ENCODE results near the gene UPK3A.
A peak's percentile ranks its signal among the peaks of the same experiment; 100 is the strongest.

The UPK3A gene

DNA sequence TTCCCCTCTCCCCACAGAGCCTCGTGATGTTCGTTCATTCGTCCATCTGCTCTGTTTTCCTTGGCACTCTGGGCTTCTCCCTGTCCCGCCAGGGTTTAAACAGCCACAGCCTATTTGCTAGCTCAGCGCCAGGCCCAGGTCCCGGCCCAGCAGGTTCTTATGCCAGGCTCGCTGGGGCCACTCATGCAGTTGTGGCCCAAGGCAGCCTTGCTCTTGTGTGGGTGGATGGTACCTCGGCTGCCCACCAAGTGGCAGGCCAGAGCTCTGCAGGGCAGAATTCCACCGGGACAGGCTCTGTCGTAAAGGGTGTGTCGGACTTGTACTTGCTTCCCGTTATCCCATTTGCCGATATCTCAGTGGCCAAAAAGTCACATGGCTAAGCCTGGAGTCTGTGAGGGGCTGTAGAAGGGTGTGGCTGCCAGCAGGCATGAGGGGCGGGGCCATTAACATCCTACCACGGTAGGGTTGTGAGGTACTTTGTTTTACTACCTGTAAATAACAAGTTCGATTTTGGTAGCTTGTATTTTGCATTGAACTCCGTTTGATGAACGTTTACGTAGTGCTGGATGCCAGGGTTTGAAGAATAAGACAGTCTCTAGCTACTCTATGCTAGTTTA, 32.9 kb downstream of the UPK3A start:
- DNase-seq (ENCODE audit: low read depth), result peak; percentile 53
- TF ChIP-seq, protein P1, sequence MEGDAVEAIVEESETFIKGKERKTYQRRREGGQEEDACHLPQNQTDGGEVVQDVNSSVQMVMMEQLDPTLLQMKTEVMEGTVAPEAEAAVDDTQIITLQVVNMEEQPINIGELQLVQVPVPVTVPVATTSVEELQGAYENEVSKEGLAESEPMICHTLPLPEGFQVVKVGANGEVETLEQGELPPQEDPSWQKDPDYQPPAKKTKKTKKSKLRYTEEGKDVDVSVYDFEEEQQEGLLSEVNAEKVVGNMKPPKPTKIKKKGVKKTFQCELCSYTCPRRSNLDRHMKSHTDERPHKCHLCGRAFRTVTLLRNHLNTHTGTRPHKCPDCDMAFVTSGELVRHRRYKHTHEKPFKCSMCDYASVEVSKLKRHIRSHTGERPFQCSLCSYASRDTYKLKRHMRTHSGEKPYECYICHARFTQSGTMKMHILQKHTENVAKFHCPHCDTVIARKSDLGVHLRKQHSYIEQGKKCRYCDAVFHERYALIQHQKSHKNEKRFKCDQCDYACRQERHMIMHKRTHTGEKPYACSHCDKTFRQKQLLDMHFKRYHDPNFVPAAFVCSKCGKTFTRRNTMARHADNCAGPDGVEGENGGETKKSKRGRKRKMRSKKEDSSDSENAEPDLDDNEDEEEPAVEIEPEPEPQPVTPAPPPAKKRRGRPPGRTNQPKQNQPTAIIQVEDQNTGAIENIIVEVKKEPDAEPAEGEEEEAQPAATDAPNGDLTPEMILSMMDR (IDR thresholded peaks at IDR 0.05; ENCODE audit: low read length, missing control alignments), result peak; percentile 27
- no peak overlapping the region for H3K4me3 ChIP-seq (replicated peaks; ENCODE audit: low read depth, low read length)

DNA sequence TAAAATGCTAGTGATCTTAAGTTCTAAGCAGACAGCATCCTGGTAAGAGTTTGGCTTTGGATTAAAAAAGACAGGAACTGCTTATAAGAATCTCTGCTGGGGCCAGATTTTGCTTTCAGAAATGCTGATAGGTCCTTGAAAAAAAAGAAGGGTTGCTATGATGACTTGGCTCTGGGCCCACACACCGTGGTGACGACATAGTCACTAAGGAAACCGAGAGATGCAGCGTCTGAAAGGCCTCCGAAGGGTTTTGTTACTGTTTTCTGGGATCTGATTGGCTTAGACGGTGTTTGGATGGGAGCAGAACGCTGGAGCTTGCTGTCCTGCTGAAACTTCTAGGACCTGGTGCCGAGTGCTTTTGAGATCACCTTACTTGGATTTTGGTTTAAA, 33.4 kb downstream of the UPK3A start:
- DNase-seq (ENCODE audit: low read depth), result peak; percentile 98
- TF ChIP-seq, protein P1 (IDR thresholded peaks at IDR 0.05; ENCODE audit: low read length, missing control alignments), result no peak
- H3K4me3 ChIP-seq (replicated peaks; ENCODE audit: low read depth, low read length), result peak overlapping the region; percentile 15

DNA sequence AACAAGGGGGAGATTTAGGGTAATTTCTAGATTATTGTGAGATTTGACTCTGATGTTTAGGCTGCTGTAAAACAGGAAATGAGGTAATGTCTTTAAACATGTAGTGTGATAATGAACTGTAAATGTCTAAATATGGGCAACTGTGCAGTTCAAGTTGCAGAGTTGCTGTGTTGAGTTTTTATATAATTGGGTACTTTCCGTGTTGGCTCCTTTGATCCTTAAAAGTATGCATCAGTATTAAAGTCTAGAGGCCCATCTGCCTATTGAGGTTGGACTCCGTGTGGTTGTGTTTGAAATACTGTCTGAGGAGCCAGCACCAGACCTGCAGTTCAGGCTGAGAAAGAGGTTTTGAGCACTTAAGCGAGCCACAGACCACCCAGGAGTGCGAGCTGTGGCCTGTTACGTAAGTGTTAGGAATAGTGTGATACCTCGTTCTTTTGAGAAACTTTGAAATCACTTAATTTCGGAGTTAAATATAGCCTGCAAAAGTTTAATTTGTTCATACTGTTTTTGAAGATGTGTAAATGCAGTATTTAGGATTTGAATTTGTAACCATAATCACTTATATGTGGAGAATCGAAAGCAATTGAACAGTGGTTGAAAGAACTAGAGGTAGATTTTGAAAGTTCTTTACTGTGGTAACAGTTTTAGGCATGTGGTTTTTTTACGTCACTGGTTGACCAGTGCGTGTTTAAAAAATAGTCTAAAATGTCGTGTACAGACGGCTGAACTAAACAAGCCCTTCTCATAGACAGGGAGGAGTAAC, 34.0 kb downstream of the UPK3A start:
- TF ChIP-seq, protein P1 (IDR thresholded peaks at IDR 0.05; ENCODE audit: low read length, missing control alignments), result no peak
- H3K4me3 ChIP-seq (replicated peaks; ENCODE audit: low read depth, low read length), result peak overlapping the region; percentile 15
- DNase-seq (ENCODE audit: low read depth), result peak; percentile 20

DNA sequence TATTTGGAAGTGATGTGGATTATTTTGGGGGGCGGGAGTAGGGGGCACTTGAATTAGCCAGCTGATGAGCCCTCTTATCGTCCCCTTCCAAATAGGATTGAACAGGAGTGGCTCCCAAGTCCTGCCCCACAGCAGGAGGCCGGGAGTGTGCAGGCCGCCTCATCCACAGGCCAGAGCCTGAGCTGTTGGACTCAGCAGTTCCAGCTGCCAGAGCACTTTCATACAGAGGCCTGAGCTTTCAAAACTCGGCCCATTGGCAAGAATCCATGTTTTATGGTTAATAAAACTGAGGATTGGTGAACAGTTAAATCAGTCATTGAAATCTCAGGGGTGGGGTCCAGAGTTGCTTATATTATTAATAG, 34.6 kb downstream of the UPK3A start:
- H3K4me3 ChIP-seq (replicated peaks; ENCODE audit: low read depth, low read length), result no peak overlapping the region
- DNase-seq (ENCODE audit: low read depth), result peak; percentile 72

DNA sequence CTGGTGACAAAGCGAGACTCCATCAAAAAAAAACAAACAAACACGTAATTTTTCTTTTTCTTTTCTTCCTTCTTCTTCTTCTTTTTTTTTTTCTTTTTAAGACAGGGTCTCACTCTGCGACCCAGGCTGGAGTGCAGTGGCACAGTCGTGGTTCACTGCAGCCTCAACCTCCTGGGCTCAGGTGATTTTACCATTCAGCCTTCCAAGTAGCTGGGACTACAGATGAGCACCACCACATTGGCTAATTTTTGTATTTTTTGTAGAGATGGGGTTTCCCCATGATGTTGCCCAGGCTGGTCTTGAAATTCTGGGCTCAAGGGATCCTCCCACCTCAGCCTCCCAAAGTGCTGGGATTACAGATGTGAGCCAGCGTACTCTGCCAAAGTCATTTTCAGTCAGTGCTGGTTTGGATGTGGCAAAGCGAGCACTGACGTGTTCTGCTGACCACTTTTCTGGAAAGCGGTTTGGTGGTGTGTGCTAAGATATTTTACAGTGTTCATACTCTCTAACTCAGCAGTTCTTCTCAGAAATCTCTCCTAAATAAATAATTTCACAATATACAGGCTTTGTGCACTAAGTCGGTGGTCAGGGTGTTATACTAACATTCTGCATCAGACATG, 35.7 kb downstream of the UPK3A start:
- TF ChIP-seq, protein P1 (IDR thresholded peaks at IDR 0.05; ENCODE audit: low read length, missing control alignments), result no peak
- H3K4me3 ChIP-seq (replicated peaks; ENCODE audit: low read depth, low read length), result no peak overlapping the region
- no peak for DNase-seq (ENCODE audit: low read depth)

More for the DNA sequence above, 34.6 kb downstream of the UPK3A start:
- TF ChIP-seq, protein P1 (IDR thresholded peaks at IDR 0.05; ENCODE audit: low read length, missing control alignments), result no peak

DNA sequence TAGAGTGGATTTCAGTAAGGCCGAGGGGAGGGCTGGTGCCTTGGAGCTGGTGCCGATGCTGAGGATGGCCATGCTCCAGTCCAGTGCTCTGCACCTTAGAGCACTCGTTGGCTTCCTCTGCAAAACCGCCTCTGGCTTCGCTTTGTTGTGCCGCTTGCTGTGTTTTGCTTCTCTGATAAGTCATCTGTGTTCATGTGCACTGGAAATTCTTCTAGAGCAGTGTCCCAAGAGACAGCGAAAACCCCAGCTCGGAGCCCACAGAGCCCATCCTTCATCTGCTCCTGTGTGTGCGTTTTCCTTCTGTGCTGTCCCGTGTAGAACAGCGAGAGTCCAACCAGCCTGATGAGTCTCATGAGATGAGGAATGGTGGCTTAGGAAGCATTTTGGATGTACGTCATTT, 37.1 kb downstream of the UPK3A start:
- H3K4me3 ChIP-seq (replicated peaks; ENCODE audit: low read depth, low read length), result no peak overlapping the region
- TF ChIP-seq, protein P1 (IDR thresholded peaks at IDR 0.05; ENCODE audit: low read length, missing control alignments), result no peak
- DNase-seq (ENCODE audit: low read depth), result no peak
